Activated T-helper 1 cell treated with anti-CD3 and anti-CD28 coated beads, Interleukin-2, amount 50 U/mL, for 16 hours (primary cell): ENCODE measurements around the gene DSCAML1.
"Not testable (repeated sequence)": the region's sequence is repeated elsewhere in the genome, so short reads cannot be mapped to it uniquely, and the experiment has no call there.

Experiments
- DNase-seq, 2 donors: peaks; one replicate each; pipeline ENCODE4 v3.0.0-alpha.2; 2020; ENCODE audit warnings: low read depth in 1 of 2, low spot score in 1 of 2

DSCAML1 gene

DNA sequence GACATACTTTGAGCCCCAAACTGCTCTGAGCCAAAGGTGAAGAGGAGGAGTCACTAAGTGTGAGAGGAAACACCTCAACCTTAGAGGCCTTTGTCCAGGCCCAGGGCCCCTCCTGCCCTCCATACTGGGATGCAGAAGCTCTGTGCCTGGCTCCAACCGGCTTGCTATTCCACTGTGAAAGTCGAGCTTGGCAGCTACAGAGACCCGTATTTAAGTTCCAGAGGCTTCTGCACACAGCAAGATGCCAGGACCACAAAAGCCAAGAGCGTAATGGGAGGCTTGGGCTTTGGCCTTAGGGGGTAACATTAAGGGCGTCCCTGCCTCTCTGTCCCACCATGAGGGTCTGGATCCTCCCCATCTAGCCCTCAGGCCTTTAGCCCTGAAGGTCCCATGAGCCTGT, 31.9 kb downstream of the DSCAML1 start:
- DNase-seq, result no peak

DNA sequence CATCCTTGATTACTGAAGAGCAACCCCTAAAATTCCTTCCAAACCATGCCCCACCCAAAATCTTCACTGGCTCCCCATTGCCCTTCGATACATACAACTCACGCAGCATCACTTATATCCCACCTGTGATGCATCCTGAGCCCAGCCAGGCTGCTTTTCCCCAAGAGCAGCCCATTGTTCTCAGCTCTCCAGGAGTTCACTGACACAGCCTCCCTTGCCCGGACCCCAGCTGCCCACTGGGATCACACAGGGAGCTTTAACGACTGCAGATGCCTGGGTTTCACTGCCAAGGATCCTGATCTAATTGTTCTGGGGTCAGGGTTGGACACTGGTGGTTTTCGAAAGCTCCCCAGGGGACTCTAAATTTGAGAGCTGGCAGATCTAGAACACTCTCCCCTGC, 33.6 kb downstream of the DSCAML1 start:
- not testable (repeated sequence) for DNase-seq

DNA sequence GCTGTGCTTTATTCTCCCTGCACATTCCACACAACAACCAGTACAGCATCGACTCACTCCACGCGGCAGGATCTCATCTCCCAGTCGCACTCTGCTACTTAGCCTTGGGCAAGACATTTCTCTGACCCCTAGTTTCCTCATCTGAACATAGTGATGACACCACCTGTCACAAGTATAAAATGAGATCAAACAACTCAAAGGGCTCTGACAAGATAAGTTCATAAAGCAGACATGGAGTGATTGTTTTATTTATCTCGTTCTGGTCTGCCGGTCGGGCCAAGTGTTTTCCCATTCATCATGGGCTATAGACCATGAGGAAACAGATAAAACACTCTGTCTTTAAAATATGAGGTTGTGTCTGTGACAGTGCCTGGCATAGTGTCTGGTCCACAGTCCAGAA, 35.0 kb downstream of the DSCAML1 start:
- no peak for DNase-seq

DNA sequence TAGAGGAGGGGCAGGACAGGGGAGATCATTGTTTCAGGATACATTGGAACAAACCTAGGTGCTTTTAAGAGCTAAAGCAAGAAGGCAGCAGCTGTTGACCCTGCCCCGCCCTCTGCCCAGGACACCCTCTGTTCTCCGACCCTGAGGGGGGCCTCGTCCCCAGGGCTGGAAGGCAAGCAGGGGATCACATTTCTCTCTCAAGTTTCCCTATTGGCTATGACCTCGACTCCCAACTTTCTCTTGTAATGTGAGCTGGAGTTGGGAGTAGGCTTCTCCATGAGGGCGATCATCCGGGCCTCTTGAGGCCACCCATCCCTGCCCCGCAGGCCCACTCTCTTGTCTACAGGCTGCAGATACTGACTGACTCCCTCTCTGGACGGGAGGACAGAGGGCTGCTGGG, 37.7 kb downstream of the DSCAML1 start:
- DNase-seq, result no peak

DNA sequence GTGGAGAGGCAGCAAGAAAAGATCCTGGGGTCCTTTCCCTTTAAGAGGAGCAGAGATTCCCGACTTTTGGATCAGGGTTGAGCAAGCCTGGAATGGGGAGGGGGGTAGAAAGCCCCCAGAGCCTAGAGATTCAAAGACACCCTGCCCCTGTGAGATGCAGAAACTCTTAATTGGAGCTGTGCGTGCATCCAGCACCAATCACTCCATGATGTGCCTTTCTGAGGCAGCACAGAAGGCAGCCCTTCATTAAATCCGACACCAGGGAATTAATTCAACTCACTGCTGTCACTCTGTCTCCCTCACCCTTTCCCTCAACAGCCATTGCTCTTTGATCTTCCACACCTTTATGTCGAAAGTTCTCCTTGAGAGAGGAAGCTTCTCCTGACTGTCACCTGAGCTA, 43.0 kb downstream of the DSCAML1 start:
- no peak for DNase-seq

DNA sequence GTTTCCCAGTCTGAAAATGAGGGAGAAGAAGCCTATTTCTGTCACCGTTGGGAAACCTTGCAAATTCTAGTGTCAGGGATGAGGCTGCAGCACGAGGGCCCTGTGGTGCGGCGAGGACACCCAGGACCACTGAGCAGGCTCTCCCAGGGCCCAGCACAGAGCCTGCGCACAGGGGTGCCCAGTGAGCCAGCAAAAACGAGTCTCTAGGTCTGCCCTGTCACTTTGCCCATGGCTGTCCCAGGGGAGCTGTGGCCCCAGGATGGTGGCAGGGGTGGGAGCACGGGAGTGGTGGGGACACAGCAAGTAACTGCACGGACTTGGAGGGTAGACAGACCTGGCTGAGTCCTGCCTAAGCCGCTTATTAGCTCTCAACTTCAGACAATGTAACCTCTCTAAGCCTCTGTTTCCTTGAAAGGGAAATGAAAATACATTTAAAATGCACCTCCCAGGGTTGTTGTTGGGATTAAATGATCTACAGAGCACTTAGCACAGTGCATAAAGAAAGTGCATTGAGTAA, 44.2 kb downstream of the DSCAML1 start:
- DNase-seq, result no peak

DNA sequence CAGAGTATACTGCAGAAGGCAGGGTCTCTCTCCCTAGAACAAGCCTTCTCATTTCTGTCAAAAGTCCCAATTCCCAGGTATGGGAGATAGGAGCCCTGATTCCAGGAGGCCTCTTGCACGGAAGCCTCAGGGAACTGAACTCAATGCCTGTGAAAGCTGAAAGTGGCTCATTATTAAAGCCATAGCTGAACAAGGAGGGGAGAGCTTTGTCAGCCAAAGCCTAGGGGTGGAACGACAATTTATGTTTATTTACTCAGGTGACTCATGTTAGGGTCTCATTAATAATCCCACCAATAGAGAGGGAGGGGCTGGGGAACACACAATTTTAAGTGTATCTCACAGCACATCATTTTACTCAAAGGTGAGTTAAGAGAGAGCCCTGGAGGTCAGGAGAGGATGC, 44.9 kb downstream of the DSCAML1 start:
- DNase-seq, result no peak

DNA sequence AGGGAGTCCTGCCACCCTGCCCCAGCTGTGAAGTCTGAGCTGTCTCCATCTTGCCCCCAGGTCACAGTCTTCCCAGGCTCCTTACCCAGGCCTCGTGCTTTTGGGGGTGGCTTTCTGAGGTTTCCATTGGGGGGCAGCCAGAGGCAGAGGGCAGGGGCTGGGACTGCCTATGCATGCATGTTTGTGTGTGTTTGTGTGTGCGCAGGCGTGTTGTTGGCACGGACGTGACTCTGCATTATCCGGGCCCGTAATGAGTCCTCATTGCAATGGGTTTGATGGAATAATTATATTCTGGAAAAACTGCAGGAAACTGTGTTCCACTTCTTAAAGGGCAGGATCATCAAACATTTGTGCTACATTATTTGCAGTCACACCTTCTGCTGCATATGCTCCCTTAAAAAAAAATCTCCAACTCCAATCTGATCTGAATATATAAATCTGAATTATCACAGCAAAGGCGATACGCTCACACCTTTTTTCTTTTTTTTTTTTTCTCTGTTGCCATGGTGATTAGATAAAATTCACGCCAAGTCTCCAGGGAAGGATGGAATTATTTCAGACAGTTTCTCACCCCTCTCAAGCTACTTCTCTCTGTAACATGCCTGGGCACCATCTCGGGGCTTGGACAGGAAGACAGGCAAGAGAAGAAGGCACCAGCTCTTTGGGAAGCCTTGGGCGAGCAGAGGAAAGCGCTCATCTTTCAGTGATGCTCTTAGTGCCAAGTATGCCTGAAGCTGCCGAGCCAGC, 45.9 kb downstream of the DSCAML1 start:
- DNase-seq, result no peak

DNA sequence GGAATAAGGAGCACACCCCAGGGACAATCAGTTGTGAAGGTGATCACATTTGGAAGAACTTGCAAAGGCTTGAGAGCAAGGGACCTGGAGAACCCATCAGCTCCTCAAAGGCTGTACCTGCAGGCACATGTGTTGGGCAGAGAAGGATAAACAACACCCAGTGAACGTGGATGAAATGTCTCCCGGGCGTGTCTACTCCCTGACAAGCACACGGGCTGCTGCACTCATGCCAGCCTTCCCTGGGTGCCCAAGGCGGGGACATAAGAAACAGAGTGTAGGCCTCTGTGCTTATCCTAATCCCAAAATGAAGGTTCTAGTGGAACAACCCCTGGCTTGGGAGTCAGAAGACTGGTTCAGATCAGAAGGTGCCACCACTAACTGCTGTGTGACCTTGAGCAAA, 46.7 kb downstream of the DSCAML1 start:
- DNase-seq, result no peak

DNA sequence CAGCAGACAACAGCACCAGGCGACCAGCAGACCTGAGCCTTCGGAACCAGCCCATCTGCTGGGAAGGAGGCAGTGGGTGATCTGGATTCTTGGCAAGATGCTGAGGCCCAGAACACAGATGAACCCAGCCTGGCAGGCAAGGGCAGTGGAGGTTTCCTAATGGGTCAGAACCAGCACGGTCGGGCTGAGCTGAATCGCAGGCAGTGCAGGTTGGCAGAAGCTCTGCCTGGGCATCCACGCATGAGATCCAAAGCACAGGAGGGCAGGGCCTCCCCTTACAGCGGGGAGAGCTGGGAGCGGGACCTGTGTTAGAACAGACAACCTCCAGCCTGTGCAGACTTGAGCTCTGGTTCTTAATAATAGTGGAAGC, 47.5 kb downstream of the DSCAML1 start:
- DNase-seq, result no peak

DNA sequence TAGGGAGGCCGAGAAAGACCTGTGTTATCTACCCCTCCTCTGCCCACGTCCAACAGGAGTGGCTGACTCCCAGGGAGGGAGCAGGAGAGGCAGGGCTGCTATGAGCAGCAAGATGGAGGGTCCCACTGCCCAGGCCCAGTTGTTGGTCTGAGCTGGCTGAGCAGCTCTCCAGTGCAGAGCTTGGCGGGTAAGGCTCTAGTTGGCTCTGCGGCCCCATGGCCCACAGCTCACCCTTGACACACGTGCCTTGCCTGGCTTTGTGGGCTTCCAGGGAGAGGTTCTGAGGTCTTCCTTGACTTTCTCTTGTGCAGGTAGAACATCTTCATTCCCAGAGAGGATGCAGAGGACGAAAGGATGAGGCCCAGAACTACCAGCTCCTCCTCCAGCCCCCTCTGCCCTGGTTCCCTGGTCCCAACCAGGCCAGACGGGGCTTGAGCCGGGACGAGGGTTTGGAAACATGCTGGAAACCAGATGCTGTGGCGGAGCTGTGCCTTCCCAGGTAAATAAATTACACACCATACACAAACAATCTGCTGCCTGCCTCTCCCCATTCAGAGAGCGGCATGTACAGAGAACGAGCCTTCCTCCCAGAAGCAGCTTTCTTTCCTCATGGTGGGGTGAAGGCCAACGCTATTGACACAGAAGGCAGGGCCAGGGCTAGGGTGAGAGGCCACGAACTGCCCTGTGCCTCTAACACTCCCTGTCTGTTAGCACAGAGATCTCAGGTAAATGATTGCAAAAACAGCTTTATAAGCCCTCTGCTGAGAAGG, 48.1 kb downstream of the DSCAML1 start:
- no peak for DNase-seq

DNA sequence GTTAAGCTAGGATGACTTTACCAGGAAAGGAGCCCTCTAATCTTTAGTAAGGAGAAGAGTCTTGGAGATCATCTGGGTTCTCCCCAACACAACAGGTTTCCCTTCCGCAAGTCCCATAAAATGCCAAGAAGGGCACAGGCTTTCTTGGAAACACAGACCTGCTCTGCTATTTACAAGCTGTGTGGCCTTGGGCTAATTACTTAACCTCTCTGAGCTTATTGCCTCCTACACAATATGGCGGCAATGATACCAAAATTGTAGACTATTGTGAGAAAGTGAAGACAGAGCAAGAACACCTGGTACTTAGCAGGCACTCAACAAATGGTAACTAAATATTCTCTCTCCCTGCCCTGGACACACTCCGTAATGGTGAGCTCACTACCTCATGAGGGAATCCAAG, 49.1 kb downstream of the DSCAML1 start:
- no peak for DNase-seq

DNA sequence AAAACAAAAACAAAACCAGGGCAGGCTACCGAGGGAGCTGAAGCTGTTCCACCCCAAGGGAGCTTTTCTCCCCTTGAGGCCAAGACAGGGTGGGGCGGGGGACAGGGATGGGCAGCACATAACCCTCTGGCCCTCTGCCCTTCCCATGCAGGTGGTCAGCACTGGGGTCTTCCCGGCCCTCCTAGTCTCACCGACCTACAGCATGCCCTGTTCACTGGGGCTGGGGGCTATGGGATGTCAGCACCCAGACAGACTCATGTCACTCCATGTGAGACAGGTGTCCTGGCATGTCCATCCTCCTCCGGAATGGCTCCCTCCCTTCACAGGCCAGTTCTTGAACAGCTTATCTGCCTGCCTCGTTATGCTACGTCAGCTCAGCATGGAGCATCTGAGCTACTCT, 51.7 kb downstream of the DSCAML1 start:
- DNase-seq, result no peak

DNA sequence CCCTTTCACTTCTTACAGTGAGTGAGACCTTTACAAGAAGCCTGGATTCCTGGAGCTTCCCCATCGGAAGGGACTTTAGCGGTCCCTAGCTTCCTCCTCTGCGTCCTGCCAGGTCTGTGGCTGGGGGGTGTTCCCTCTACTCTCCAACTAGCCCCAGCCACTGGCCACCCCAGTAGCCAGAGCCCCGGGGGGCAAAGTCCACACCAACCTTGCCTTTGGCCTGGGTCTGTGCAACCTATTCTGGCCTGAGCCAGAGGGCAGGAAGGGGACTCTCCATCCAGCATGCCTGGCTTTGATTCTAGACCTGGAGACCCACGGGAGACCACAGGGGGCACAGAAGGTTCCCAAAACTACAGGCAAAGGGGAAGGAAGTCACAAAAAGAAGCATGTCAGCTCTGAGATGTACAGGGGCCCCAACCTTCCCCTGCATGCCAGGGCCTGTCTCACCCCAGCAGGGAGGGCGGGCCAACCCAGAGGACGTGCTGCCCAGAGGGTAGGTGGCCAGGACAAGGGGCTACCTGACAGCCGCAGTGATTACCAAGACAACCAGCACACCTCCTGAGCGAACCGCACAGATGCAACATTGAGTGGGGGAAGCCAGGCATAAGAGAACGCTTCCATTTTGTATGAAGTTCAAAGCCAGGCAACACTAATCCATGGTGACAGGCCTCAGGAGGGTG, 52.4 kb downstream of the DSCAML1 start:
- DNase-seq, result no peak

DNA sequence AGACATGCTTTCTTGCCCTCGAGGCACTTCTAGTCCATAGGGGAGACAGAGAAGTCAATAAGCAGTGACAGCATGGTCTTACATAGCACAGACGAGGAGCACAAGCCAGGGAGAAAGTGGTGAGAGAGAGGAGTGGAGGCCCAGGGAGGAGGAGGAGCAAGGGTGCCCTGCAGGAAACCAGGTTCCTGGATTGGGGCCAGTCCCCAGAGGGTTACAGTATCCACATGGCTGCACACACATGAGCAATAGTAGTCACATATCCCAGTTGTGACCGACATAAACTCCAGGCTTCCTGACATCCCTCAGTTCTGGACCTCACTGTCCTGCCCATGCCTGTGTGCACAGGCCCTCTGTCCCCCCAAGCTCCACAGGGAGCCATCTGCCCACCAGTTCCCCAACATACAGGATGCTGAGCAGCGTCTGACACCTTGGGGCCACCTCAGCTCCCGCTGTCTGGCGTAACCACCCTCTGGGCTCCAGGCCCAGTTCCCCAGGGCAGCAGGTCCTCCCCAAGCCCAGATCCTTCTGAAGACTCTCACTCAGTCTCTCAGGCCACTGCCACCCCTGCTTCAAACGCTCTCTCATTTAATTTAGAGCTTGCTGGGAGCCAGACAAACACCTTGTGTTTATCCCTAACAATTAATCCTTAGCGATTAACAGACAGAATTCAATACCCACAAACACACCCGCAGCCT, 53.7 kb downstream of the DSCAML1 start:
- no peak for DNase-seq

DNA sequence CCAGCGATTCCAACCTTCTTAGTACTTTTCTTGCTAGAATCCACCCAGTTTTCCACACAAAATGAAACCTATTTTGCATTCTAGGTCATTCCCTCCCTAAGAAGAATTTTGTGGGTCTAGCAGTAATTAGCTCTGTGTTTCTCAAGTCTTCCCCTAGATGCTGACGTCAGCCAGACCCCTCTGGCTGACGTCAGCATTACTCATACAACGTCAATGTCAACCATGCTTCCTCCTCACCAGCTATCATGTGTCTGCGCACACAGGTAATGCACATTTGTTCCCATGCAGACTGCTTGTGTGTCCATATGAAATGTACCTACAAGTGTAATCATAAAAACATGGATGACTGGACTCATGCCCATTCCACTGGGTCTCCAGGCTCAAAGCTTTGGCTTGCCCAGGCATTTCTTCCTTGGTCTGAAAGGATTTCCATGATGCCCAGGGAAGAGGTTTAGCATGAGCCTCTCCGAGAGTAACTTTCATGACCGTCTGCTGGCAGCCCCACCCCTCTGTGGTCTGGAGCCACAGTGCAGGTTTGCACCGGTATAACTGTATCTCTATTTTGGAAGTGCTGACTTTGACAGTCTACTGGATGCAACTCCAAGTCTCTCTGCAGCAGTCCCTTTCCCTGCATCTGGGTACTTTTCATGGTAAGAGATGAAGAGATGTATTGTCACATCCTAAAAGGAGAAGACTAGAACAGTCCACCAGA, 58.6 kb downstream of the DSCAML1 start:
- DNase-seq, result no peak

DNA sequence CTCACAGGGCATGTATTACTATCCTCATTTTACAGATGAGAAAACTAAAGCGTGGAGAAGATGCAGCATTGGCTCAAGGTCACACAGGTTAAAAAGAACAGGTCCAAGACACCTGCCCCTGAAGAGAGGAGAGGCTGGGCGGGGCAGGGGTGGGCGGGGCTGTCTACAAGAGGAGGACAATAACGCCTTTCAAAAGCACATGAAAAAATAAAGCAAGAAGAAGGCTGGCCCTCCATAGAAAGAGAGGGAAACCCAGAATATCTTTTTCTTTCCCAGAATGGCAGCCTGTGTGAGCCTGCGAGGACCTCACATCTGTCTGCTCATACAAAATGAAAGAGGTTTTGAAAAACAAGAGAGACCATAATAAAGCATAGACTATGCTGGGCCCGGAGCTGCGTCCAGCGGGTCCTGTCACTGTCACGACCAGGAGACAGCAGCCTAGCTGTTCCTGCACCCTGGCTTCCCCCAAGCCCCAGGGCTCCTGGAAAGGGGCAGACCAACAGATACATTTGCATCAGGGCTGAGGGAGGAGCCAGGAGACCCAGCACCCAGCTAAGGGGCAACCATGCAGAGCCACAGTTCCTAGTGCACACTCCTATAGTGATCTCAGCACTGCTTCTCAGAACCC, 61.6 kb downstream of the DSCAML1 start:
- DNase-seq, result no peak

DNA sequence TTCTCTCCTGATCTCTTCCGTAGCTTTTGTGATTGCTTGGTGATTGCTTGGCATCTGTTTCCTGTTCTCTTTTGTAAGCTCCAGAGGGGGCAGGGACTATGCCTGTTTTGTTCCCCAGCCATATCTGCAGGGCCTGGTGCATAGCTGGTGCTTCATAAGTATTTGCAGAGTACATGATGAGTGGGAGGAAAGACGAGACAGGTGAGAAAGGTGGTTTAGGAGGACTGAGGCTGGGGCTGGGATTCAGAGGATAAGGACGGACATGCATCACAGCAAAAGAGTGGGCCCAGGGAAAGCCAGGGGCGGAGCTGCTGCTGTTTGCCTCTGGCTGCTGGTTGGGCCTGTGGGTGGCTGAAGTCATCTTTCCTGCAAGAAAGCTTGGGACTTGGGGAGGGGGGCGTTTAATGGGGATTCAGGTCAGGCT, 62.4 kb downstream of the DSCAML1 start:
- no peak for DNase-seq

DNA sequence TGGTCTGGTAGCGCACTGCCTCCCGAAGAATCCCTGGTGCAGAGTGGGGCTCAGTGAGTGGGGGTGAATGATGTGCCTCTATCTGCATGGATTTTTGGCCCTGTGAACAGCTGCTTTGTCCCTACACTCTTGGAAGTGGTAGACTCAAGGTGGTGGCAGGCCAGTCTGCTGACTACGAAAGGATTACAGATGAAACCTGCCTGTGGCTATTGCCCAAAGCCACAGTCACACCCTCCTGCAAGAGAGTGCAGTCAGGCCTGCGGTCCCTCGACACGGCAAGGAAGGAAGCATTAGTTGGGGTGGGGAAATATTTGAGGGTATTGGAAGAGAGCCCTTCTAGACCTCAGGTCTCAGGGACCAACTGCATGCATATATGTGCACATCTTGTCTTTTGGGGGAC, 63.7 kb downstream of the DSCAML1 start:
- no peak for DNase-seq

DNA sequence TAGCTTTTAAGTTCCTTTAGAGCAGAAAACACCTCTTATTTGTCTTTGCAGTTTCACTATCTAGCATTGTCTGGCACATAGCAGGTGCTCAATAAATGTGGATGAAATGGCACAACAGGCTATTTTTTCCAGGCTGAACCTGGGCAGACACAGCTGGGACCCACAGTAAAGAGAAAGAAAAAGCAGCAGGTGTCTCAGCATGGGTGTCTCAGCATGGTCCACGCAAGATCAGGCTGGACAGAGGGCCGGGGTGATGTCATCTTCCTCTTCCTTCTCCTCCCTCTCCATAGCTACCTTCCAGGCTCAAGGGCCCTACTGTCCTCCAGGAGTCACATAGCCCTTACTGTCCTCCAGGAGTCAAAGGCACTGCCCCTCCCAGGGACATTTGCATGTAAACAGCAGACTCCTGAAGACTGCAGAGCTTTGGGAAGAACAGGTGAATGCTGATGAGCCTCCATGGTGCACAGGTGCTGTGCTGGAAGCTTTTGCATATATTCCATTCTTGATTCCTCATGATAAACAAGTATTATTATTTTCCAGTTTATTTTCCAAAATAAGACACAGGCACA, 65.2 kb downstream of the DSCAML1 start:
- no peak for DNase-seq
